ENCODE results near the gene CGGBP1.

Gene CGGBP1

GRCh38 chr3:88057630-88058305 lies 1.0 kb downstream of the CGGBP1 start:
- peak; percentile 33 to 61 for DNase-seq
- TF ChIP-seq POLR2A (IDR thresholded peaks at IDR 0.05; ENCODE audit: low read length) (no peak), GATA1 (IDR thresholded peaks at IDR 0.05; ENCODE audit: low read depth, low read length) (no peak)

GRCh38 chr3:88046766-88047165 lies 12.0 kb downstream of the CGGBP1 start:
- TF ChIP-seq GATA1 (IDR thresholded peaks at IDR 0.05; ENCODE audit: low read depth, low read length) (no peak), POLR2A (IDR thresholded peaks at IDR 0.05; ENCODE audit: low read length) (no peak)

GRCh38 chr3:88044411-88044810 lies 14.4 kb downstream of the CGGBP1 start:
- DNase-seq = no peak
- TF ChIP-seq POLR2A (IDR thresholded peaks at IDR 0.05; ENCODE audit: low read length) (no peak), GATA1 (IDR thresholded peaks at IDR 0.05; ENCODE audit: low read depth, low read length) (no peak)

More at GRCh38 chr3:88046766-88047165, 12.0 kb downstream of the CGGBP1 start:
- no peak for DNase-seq

- TF ChIP-seq GATA1 (IDR thresholded peaks at IDR 0.05; ENCODE audit: low read depth, low read length) = no peak
- TF ChIP-seq POLR2A (IDR thresholded peaks at IDR 0.05; ENCODE audit: low read length) = no peak
- no peak for DNase-seq
Measured at GRCh38 chr3:88041005-88041404, 17.8 kb downstream of the CGGBP1 start.

- DNase-seq = no peak
- TF ChIP-seq GATA1 (IDR thresholded peaks at IDR 0.05; ENCODE audit: low read depth, low read length) = no peak
- TF ChIP-seq POLR2A (IDR thresholded peaks at IDR 0.05; ENCODE audit: low read length) = no peak
Measured at GRCh38 chr3:88040529-88040928, 18.3 kb downstream of the CGGBP1 start.

- DNase-seq = no peak
- TF ChIP-seq POLR2A (IDR thresholded peaks at IDR 0.05; ENCODE audit: low read length) = no peak
- no peak for TF ChIP-seq GATA1 (IDR thresholded peaks at IDR 0.05; ENCODE audit: low read depth, low read length)
Measured at GRCh38 chr3:88038566-88038965, 20.2 kb downstream of the CGGBP1 start.

- DNase-seq = no peak
- TF ChIP-seq GATA1 (IDR thresholded peaks at IDR 0.05; ENCODE audit: low read depth, low read length) = no peak
- no peak for TF ChIP-seq POLR2A (IDR thresholded peaks at IDR 0.05; ENCODE audit: low read length)
Measured at GRCh38 chr3:88036221-88036620, 22.6 kb downstream of the CGGBP1 start.

GRCh38 chr3:88034491-88035275 lies 24.1 kb downstream of the CGGBP1 start:
- TF ChIP-seq GATA1 (IDR thresholded peaks at IDR 0.05; ENCODE audit: low read depth, low read length) = no peak
- peak; percentile 65 for TF ChIP-seq POLR2A (IDR thresholded peaks at IDR 0.05; ENCODE audit: low read length)

GRCh38 chr3:88033808-88034207 lies 25.0 kb downstream of the CGGBP1 start:
- TF ChIP-seq GATA1 (IDR thresholded peaks at IDR 0.05; ENCODE audit: low read depth, low read length) = no peak
- no peak for TF ChIP-seq POLR2A (IDR thresholded peaks at IDR 0.05; ENCODE audit: low read length)
- peak; percentile 48 to 63 for DNase-seq

More at GRCh38 chr3:88034491-88035275, 24.1 kb downstream of the CGGBP1 start:
- DNase-seq = peak; percentile 74 to 87

- DNase-seq = peak; percentile 24 to 25
- TF ChIP-seq POLR2A (IDR thresholded peaks at IDR 0.05; ENCODE audit: low read length) = no peak
- TF ChIP-seq GATA1 (IDR thresholded peaks at IDR 0.05; ENCODE audit: low read depth, low read length) = no peak
Measured at GRCh38 chr3:88033079-88033478, 25.7 kb downstream of the CGGBP1 start.

- DNase-seq = peak; percentile 21 to 41
- TF ChIP-seq GATA1 (IDR thresholded peaks at IDR 0.05; ENCODE audit: low read depth, low read length) = no peak
- TF ChIP-seq POLR2A (IDR thresholded peaks at IDR 0.05; ENCODE audit: low read length) = no peak
Measured at GRCh38 chr3:88032245-88032644, 26.6 kb downstream of the CGGBP1 start.

- DNase-seq = peak; percentile 61 to 64
- TF ChIP-seq GATA1 (IDR thresholded peaks at IDR 0.05; ENCODE audit: low read depth, low read length) (no peak), POLR2A (IDR thresholded peaks at IDR 0.05; ENCODE audit: low read length) (peak; percentile 21)
Measured at GRCh38 chr3:88031642-88032077, 27.1 kb downstream of the CGGBP1 start.

- TF ChIP-seq GATA1 (IDR thresholded peaks at IDR 0.05; ENCODE audit: low read depth, low read length) (no peak), POLR2A (IDR thresholded peaks at IDR 0.05; ENCODE audit: low read length) (no peak)
- DNase-seq = no peak
Measured at GRCh38 chr3:88030210-88030609, 28.6 kb downstream of the CGGBP1 start.

- no peak for TF ChIP-seq POLR2A (IDR thresholded peaks at IDR 0.05; ENCODE audit: low read length)
- TF ChIP-seq GATA1 (IDR thresholded peaks at IDR 0.05; ENCODE audit: low read depth, low read length) = no peak
- DNase-seq = peak; percentile 8 to 40
Measured at GRCh38 chr3:88028876-88029275, 29.9 kb downstream of the CGGBP1 start.

Data from erythroblast (primary cell).